ENCODE data around the gene TMEM170A. TPM values are rescaled to one million over a fixed set of nuclear protein-coding genes. Genes with fewer than 3 reads are reported as not detected.
"Not testable (repeated sequence)": the region's sequence is repeated elsewhere in the genome, so short reads cannot be mapped to it uniquely, and the experiment has no call there.

The TMEM170A gene
- total and polyA plus RNA-seq, 9 donors = 12.3 to 24.8 (median 16.5) TPM

DNA sequence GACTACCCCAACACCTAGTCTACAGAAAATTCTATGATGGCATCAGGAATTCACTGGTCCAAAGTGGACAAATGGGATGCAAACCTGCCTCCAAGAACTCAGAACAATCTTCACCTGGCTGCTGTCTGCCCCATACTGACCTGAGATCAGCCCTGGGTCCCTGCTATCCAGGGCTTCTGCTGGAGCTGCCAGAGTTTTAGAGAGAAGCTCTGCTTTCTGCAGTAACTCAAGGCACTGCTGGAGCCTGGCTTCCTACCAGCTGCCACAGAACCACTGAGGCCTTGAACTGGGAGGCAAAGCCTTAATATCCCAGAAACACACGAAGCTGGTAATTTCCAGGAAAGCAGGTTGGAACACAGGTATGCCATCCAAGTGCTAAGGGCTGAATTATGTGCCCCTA, 7.5 kb downstream of the TMEM170A start:
- H3K4me1 ChIP-seq (ENCODE audit: control insufficient read depth, insufficient read depth, low read length) = peaks cover 16% of the 10 kb centered on the region
- no peak overlapping the region for H3K27ac ChIP-seq (ENCODE audit: low read length)
- H3K9me3 ChIP-seq (replicated peaks; ENCODE audit: control insufficient read depth, low read depth, low read length) = no peaks in the 10 kb centered on the region
- H3K27me3 ChIP-seq (ENCODE audit: control insufficient read depth, insufficient read depth, low read length) = no peaks in the 10 kb centered on the region
- H3K4me3 ChIP-seq (ENCODE audit: low read length) = no peak overlapping the region
- WGBS (ENCODE audit: insufficient coverage) = 100% methylated on average over 1 of the region's 1 CpG
- H3K36me3 ChIP-seq (ENCODE audit: control insufficient read depth, insufficient read depth, low read length) = peaks cover 7% of the 10 kb centered on the region
- no peak for DNase-seq

GRCh38 chr16:75456486-75456885, 8.0 kb downstream of the TMEM170A start:
- H3K4me1 ChIP-seq (ENCODE audit: control insufficient read depth, insufficient read depth, low read length) = peaks cover 16% of the 10 kb centered on the region
- H3K27me3 ChIP-seq (ENCODE audit: control insufficient read depth, insufficient read depth, low read length); H3K4me3 ChIP-seq (ENCODE audit: low read length); DNase-seq; H3K36me3 ChIP-seq (ENCODE audit: control insufficient read depth, insufficient read depth, low read length); H3K9me3 ChIP-seq (replicated peaks; ENCODE audit: control insufficient read depth, low read depth, low read length); H3K27ac ChIP-seq (ENCODE audit: low read length): not testable (repeated sequence)
- 85% methylated on average over 4 of the region's 4 CpGs for WGBS (ENCODE audit: insufficient coverage)

DNA sequence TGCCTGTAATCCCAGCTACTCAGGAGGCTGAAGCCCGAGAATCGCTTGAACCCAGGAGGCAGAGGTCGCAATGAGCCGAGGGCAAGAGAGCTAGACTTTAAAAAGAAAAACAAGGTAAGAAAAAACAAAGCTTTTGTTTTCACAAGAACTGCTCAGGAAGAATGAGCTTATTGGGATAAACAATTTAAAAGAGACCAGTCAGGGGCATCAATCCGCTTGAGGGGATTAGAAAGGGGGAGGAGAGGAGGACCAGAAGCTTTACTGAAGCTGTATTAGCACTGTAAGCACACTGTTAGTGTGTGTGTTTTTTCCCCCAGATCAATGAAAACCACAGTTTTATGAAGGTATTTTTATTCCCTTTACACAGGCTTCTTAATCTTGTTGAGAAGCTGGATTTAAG, 8.8 kb downstream of the TMEM170A start:
- Histone ChIP-seq H3K36me3 (ENCODE audit: control insufficient read depth, insufficient read depth, low read length) (peaks cover 16% of the 10 kb centered on the region), H3K27me3 (ENCODE audit: control insufficient read depth, insufficient read depth, low read length) (no peaks in the 10 kb centered on the region), H3K27ac (ENCODE audit: low read length) (no peak overlapping the region), H3K4me1 (ENCODE audit: control insufficient read depth, insufficient read depth, low read length) (peaks cover 15% of the 10 kb centered on the region), H3K9me3 (replicated peaks; ENCODE audit: control insufficient read depth, low read depth, low read length) (no peaks in the 10 kb centered on the region), H3K4me3 (ENCODE audit: low read length) (no peak overlapping the region)
- DNase-seq = no peak
- WGBS (ENCODE audit: insufficient coverage) = 80% methylated on average over 1 of the region's 5 CpGs

DNA sequence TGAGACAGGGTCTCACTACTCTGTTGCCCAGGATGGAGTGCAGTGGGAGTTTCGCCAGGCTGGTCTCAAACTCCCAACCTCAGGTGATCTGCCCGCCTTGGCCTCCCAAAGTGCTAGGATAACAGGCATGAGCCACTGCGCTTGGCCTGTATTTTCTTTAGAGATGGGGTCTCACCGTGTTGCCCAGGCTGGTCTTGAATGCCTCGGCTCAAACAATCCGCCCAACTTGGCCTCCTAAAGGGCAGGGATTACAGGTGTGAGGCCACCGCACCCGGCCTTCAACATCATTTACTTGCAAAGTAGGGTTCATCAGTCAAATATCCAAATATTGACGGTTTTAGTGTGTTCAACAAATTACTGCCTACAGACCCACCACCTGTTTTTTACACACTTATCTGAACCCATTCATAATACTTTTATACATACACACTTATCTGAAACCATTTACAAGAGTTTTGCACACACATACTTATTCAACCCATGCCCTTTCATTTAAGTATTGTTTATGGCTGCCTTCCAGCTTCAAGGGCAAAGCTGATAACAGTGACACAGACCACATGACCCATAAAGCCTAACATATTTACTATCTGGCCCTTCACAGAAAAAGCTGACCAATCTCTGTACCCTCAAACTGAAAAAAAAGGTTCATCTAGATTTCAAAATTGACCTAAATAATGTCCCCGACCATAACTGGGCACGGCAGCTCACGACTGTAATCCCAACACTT, 11.9 kb downstream of the TMEM170A start:
- no peaks in the 10 kb centered on the region for H3K9me3 ChIP-seq (replicated peaks; ENCODE audit: control insufficient read depth, low read depth, low read length)
- peaks cover 22% of the 10 kb centered on the region for H3K36me3 ChIP-seq (ENCODE audit: control insufficient read depth, insufficient read depth, low read length)
- no peaks in the 10 kb centered on the region for H3K4me1 ChIP-seq (ENCODE audit: control insufficient read depth, insufficient read depth, low read length)
- no peak for DNase-seq
- no peak overlapping the region for H3K27ac ChIP-seq (ENCODE audit: low read length)
- no peaks in the 10 kb centered on the region for H3K27me3 ChIP-seq (ENCODE audit: control insufficient read depth, insufficient read depth, low read length)
- WGBS (ENCODE audit: insufficient coverage) = 95% methylated on average over 11 of the region's 12 CpGs
- H3K4me3 ChIP-seq (ENCODE audit: low read length) = no peak overlapping the region

GRCh38 chr16:75446416-75446815, 18.1 kb downstream of the TMEM170A start:
- Histone ChIP-seq H3K4me1 (ENCODE audit: control insufficient read depth, insufficient read depth, low read length) (no peaks in the 10 kb centered on the region), H3K27ac (ENCODE audit: low read length) (no peak overlapping the region), H3K27me3 (ENCODE audit: control insufficient read depth, insufficient read depth, low read length) (no peaks in the 10 kb centered on the region), H3K36me3 (ENCODE audit: control insufficient read depth, insufficient read depth, low read length) (peaks cover 17% of the 10 kb centered on the region), H3K4me3 (ENCODE audit: low read length) (no peak overlapping the region), H3K9me3 (replicated peaks; ENCODE audit: control insufficient read depth, low read depth, low read length) (no peaks in the 10 kb centered on the region)
- no peak for DNase-seq

DNA sequence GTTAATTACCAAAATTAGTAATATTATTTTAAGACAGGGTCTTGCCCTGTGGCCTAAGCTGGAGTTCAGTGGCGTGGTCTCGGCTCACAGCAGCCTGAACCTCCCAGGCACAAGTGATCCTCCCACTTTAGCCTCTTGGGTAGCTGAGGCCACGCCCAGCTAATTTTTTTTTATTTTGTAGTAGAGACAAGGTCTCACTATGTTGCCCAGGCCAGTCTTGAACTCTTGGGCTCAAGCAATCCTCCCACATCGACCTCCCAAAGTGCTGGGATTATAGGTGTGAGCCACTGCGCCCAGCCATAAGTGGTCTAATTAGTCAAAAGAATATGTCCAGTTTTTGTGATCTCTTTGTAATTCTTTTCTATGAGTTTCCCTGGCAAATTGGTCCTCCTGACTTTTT, 19.2 kb downstream of the TMEM170A start:
- H3K36me3 ChIP-seq (ENCODE audit: control insufficient read depth, insufficient read depth, low read length) = peaks cover 7% of the 10 kb centered on the region
- H3K9me3 ChIP-seq (replicated peaks; ENCODE audit: control insufficient read depth, low read depth, low read length) = no peaks in the 10 kb centered on the region
- no peak overlapping the region for H3K27ac ChIP-seq (ENCODE audit: low read length)
- H3K27me3 ChIP-seq (ENCODE audit: control insufficient read depth, insufficient read depth, low read length) = no peaks in the 10 kb centered on the region
- H3K4me1 ChIP-seq (ENCODE audit: control insufficient read depth, insufficient read depth, low read length) = no peaks in the 10 kb centered on the region
- no CpG with 5 or more reads among the region's 5 CpGs for WGBS (ENCODE audit: insufficient coverage)
- H3K4me3 ChIP-seq (ENCODE audit: low read length) = no peak overlapping the region
- no peak for DNase-seq

- DNase-seq = peak; percentile 65
Measured at GRCh38 chr16:75443298-75443697, 21.2 kb downstream of the TMEM170A start.

DNA sequence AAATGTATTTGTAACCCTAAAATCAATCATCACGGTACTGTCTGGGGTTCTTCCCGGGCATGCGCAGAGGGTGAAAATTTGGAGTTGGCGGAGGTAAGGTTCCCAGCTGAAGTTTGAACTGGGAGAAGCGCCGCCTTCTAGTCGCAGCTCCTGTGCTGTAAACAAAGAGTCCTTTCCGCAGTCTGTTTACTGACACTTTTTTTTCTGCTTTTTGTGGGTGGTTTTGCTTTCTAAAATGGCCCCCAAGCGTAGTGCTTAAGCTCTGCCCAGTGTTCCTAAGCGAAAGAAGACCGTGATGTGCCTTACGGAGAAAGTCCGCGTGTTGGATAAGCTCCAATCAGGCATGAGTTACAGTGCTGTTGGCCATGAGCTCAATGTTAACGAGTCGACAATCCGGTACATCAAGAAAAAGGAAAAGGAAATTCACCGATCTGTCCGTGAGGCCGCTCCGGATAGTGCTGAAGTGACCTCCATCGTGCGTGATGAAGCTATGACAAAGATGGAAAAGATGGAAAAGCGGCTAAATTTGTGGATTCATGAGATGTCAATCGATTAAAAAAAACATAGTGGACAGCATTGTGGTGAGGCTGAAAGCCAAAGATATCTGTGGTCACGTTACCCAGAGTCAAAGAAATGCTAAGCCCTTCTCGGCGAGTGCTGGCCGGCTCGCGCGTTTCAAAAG, 30.6 kb downstream of the TMEM170A start:
- Histone ChIP-seq H3K4me3 (ENCODE audit: low read length) (peak overlapping the region; percentile 96), H3K27ac (ENCODE audit: low read length) (peak overlapping the region; percentile 97), H3K9me3 (replicated peaks; ENCODE audit: control insufficient read depth, low read depth, low read length) (peaks cover 4% of the 10 kb centered on the region), H3K27me3 (ENCODE audit: control insufficient read depth, insufficient read depth, low read length) (no peaks in the 10 kb centered on the region), H3K36me3 (ENCODE audit: control insufficient read depth, insufficient read depth, low read length) (no peaks in the 10 kb centered on the region), H3K4me1 (ENCODE audit: control insufficient read depth, insufficient read depth, low read length) (peaks cover 13% of the 10 kb centered on the region)
- DNase-seq = peak; percentile 95
- 5% methylated on average over 31 of the region's 32 CpGs for WGBS (ENCODE audit: insufficient coverage)

More at GRCh38 chr16:75443298-75443697, 21.2 kb downstream of the TMEM170A start:
- Histone ChIP-seq H3K4me3 (ENCODE audit: low read length) (no peak overlapping the region), H3K9me3 (replicated peaks; ENCODE audit: control insufficient read depth, low read depth, low read length) (no peaks in the 10 kb centered on the region), H3K4me1 (ENCODE audit: control insufficient read depth, insufficient read depth, low read length) (no peaks in the 10 kb centered on the region), H3K27ac (ENCODE audit: low read length) (no peak overlapping the region), H3K36me3 (ENCODE audit: control insufficient read depth, insufficient read depth, low read length) (no peaks in the 10 kb centered on the region), H3K27me3 (ENCODE audit: control insufficient read depth, insufficient read depth, low read length) (no peaks in the 10 kb centered on the region)
- no CpG with 5 or more reads among the region's 3 CpGs for WGBS (ENCODE audit: insufficient coverage)

GRCh38 chr16:75432828-75433731, 31.4 kb downstream of the TMEM170A start, which contains the start of gene CFDP1:
CFDP1 (minus strand) TSS chr16:75433503; CDS start chr16:75433352, 151 bp downstream.
- H3K4me1 ChIP-seq (ENCODE audit: control insufficient read depth, insufficient read depth, low read length) = peaks cover 13% of the 10 kb centered on the region
- DNase-seq = peak; percentile 98
- no peaks in the 10 kb centered on the region for H3K36me3 ChIP-seq (ENCODE audit: control insufficient read depth, insufficient read depth, low read length)
- peak within 1 kb of the TSS; percentile 96 for H3K4me3 ChIP-seq (ENCODE audit: low read length)
- peak within 1 kb of the TSS; percentile 97 for H3K27ac ChIP-seq (ENCODE audit: low read length)
- H3K9me3 ChIP-seq (replicated peaks; ENCODE audit: control insufficient read depth, low read depth, low read length) = peaks cover 4% of the 10 kb centered on the region
- WGBS (ENCODE audit: insufficient coverage) = under 1% methylated on average over 75 of the region's 85 CpGs
- no peaks in the 10 kb centered on the region for H3K27me3 ChIP-seq (ENCODE audit: control insufficient read depth, insufficient read depth, low read length)

All from muscle of leg (tissue), 11 donors.